Measurements from ENCODE around the gene ARHGAP20.

The ARHGAP20 gene

GRCh38 chr11:110606415-110606814 lies 105.8 kb downstream of the ARHGAP20 start:
- no peaks in the 10 kb centered on the region for H3K4me1 Mint-ChIP-seq (ENCODE audit: low read depth)
- H3K4me3 Mint-ChIP-seq = no peak overlapping the region
- H3K27ac Mint-ChIP-seq = no peak overlapping the region
- H3K9me3 Mint-ChIP-seq (ENCODE audit: low read depth) = no peaks in the 10 kb centered on the region
- peaks cover 2% of the 10 kb centered on the region for H3K27me3 Mint-ChIP-seq
- no peaks in the 10 kb centered on the region for H3K36me3 Mint-ChIP-seq

GRCh38 chr11:110601936-110602335 lies 110.3 kb downstream of the ARHGAP20 start:
- peaks cover 2% of the 10 kb centered on the region for H3K27me3 Mint-ChIP-seq
- H3K27ac Mint-ChIP-seq = no peak overlapping the region
- no peaks in the 10 kb centered on the region for H3K4me1 Mint-ChIP-seq (ENCODE audit: low read depth)
- no peaks in the 10 kb centered on the region for H3K9me3 Mint-ChIP-seq (ENCODE audit: low read depth)
- no peak overlapping the region for H3K4me3 Mint-ChIP-seq
- no peaks in the 10 kb centered on the region for H3K36me3 Mint-ChIP-seq

DNA sequence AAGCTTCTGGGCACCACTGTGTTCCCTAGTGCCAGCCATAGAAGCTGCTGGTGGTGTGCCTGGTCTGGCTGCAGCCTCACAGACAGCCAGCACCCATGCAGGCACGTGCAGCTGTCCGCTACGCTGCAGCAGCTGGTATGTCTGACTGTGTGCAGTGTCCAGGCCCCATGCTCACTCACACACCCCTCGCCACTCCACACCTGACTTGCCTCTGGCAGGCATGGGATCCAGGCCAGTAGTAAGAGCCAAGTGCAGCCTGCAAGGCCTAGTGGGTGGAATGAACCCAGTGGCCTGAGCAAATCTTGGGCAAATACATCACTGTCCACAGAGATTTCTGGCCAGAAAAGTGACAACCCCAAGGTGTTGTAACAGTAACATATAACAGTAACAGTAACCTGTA lies 111.9 kb downstream of the ARHGAP20 start:
- H3K9me3 Mint-ChIP-seq (ENCODE audit: low read depth) = no peaks in the 10 kb centered on the region
- no peak overlapping the region for H3K4me3 Mint-ChIP-seq
- H3K4me1 Mint-ChIP-seq (ENCODE audit: low read depth) = no peaks in the 10 kb centered on the region
- no peaks in the 10 kb centered on the region for H3K27me3 Mint-ChIP-seq
- H3K27ac Mint-ChIP-seq = no peak overlapping the region
- no peaks in the 10 kb centered on the region for H3K36me3 Mint-ChIP-seq

DNA sequence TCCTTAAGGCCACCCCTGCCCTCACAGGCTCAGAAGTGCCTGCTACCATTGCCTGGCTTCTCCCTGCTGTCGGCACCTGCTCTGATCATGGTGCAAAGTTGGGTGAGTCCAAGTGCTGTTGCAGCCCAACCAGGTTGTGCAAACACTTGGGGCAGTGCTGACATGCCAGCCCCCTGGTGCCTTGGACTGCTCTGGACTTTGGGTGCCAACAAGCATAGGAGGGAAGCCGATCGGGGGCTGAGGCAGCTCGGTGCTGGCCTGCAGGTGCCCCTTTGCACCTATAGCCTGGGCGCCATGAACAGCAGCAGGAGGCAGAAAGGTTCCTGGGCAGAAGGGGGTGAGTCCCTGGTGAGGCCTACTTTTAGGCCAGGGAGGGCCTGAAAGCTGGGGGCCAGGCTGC lies 113.0 kb downstream of the ARHGAP20 start:
- H3K9me3 Mint-ChIP-seq (ENCODE audit: low read depth) = no peaks in the 10 kb centered on the region
- H3K4me1 Mint-ChIP-seq (ENCODE audit: low read depth) = no peaks in the 10 kb centered on the region
- no peak overlapping the region for H3K4me3 Mint-ChIP-seq
- no peaks in the 10 kb centered on the region for H3K27me3 Mint-ChIP-seq
- H3K36me3 Mint-ChIP-seq = no peaks in the 10 kb centered on the region
- no peak overlapping the region for H3K27ac Mint-ChIP-seq

GRCh38 chr11:110598725-110599124 lies 113.5 kb downstream of the ARHGAP20 start:
- Mint-ChIP-seq H3K27me3 (no peaks in the 10 kb centered on the region), H3K4me3 (no peak overlapping the region), H3K9me3 (ENCODE audit: low read depth) (no peaks in the 10 kb centered on the region), H3K4me1 (ENCODE audit: low read depth) (no peaks in the 10 kb centered on the region), H3K36me3 (no peaks in the 10 kb centered on the region), H3K27ac (no peak overlapping the region)

DNA sequence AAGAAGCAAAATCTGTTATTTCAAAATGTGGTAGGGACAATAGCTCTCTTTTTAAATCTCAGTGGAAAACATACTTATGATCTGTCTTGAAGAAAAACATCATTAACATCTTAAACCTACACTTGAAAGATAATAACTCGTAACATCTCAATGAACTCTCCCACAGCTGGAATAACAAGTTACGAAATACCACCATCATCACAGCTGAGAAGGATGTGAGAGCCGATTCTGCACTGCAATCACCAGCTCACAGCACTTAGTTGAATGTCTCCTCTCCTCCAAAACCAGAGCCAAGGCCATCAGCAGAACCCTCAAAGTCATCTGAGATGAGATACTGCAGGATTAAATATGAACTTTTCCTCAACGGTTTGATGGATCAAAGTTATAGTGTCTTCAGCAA lies 124.3 kb downstream of the ARHGAP20 start:
- Mint-ChIP-seq H3K27ac (no peak overlapping the region), H3K27me3 (peaks cover 8% of the 10 kb centered on the region), H3K9me3 (ENCODE audit: low read depth) (no peaks in the 10 kb centered on the region), H3K4me1 (ENCODE audit: low read depth) (no peaks in the 10 kb centered on the region), H3K36me3 (no peaks in the 10 kb centered on the region), H3K4me3 (no peak overlapping the region)

GRCh38 chr11:110587129-110587528 lies 125.1 kb downstream of the ARHGAP20 start:
- H3K27ac Mint-ChIP-seq = no peak overlapping the region
- H3K27me3 Mint-ChIP-seq = peaks cover 8% of the 10 kb centered on the region
- H3K4me3 Mint-ChIP-seq = no peak overlapping the region
- no peaks in the 10 kb centered on the region for H3K4me1 Mint-ChIP-seq (ENCODE audit: low read depth)
- H3K36me3 Mint-ChIP-seq = no peaks in the 10 kb centered on the region
- H3K9me3 Mint-ChIP-seq (ENCODE audit: low read depth) = no peaks in the 10 kb centered on the region

DNA sequence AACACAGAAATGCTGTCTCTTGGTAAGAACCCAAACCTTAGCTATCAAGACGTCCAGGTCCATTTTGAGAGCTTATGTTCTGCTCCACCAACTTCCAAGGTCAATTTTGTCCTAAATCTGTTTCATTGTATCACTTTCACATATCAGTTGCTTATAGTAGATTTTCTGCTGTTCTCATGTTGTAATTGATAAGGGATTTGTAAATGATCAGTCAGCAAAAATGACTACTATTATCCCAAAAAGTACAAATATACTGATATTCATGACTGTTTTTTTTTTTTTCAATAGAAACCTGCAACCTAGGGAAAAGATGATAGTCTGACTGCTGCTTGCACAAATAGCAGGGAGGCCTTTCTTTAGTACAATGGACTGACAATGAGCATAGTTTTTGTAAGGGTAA lies 128.1 kb downstream of the ARHGAP20 start:
- no peak overlapping the region for H3K4me3 Mint-ChIP-seq

DNA sequence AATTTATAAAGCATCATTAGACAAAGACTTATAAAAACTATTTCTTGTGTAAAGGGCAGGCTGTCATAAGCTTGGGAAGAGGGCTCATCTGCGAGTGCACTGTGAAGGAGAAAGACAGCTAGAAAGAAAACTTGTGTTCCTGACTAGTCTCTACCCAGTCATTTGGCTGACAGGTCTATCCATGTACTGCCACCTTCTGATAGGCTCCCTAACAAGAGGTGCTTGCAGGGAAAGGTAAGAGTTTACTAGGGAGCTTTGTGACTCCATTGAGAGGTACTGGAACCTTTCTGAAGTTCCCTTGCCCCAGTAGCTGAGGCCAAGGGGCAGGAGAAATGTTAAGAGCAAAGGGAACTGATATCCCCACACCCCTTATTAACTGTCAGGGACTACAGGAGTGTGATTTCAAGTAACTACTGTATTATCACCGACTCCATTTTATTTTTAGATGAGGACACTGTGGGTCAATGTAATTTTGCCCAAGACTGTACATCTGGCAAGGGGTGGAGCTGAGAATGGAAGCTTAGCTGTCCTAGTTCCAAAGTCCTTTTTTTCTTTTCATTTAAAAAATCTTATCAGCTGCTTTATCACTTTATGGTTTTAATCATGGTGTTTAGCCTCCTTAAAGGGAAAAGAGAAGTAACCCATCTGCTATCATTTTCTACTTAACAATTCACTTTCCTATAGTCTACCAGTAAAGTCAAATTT lies 129.4 kb downstream of the ARHGAP20 start:
- no peak overlapping the region for H3K27ac Mint-ChIP-seq
- no peak overlapping the region for H3K4me3 Mint-ChIP-seq

More for the DNA sequence above, 128.1 kb downstream of the ARHGAP20 start:
- H3K4me1 Mint-ChIP-seq (ENCODE audit: low read depth) = no peaks in the 10 kb centered on the region
- no peak overlapping the region for H3K27ac Mint-ChIP-seq
- H3K27me3 Mint-ChIP-seq = peaks cover 4% of the 10 kb centered on the region
- no peaks in the 10 kb centered on the region for H3K36me3 Mint-ChIP-seq
- no peaks in the 10 kb centered on the region for H3K9me3 Mint-ChIP-seq (ENCODE audit: low read depth)

GRCh38 chr11:110580571-110580970 lies 131.7 kb downstream of the ARHGAP20 start:
- Mint-ChIP-seq H3K9me3 (ENCODE audit: low read depth) (no peaks in the 10 kb centered on the region), H3K4me1 (ENCODE audit: low read depth) (no peaks in the 10 kb centered on the region), H3K27ac (no peak overlapping the region), H3K4me3 (no peak overlapping the region), H3K36me3 (no peaks in the 10 kb centered on the region), H3K27me3 (peaks cover 1% of the 10 kb centered on the region)

More for the DNA sequence above, 129.4 kb downstream of the ARHGAP20 start:
- Mint-ChIP-seq H3K36me3 (no peaks in the 10 kb centered on the region), H3K27me3 (peaks cover 2% of the 10 kb centered on the region), H3K9me3 (ENCODE audit: low read depth) (no peaks in the 10 kb centered on the region), H3K4me1 (ENCODE audit: low read depth) (no peaks in the 10 kb centered on the region)

- Mint-ChIP-seq H3K4me3 (no peak overlapping the region), H3K27ac (no peak overlapping the region), H3K9me3 (ENCODE audit: low read depth) (no peaks in the 10 kb centered on the region), H3K36me3 (no peaks in the 10 kb centered on the region), H3K27me3 (no peaks in the 10 kb centered on the region), H3K4me1 (ENCODE audit: low read depth) (no peaks in the 10 kb centered on the region)
These were observed 138.8 kb downstream of the ARHGAP20 start for GRCh38 chr11:110573411-110573810.

- Mint-ChIP-seq H3K4me1 (ENCODE audit: low read depth) (no peaks in the 10 kb centered on the region), H3K27ac (no peak overlapping the region), H3K27me3 (no peaks in the 10 kb centered on the region), H3K9me3 (ENCODE audit: low read depth) (no peaks in the 10 kb centered on the region), H3K4me3 (no peak overlapping the region), H3K36me3 (no peaks in the 10 kb centered on the region)
These were observed 141.0 kb downstream of the ARHGAP20 start for GRCh38 chr11:110571081-110571720.

DNA sequence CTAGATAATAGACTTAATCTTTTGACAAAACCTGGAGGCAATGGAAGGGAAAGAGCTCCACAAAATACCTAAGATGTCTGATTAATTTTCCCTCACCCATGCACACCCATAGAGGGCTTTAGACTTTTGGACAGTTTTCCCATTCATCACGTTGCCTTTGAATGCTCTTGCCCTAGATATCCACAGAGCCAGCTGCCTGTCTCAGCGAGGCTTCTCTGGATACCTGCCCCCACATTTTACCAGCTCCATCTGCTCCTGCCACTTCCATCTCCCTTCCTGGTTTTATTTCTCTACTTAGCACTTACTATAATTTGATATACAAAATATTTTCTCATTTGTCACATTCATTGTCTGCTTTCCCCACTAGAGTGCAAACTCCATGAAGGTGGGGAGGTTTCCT lies 145.7 kb downstream of the ARHGAP20 start:
- no peak overlapping the region for H3K27ac Mint-ChIP-seq
- no peaks in the 10 kb centered on the region for H3K27me3 Mint-ChIP-seq

GRCh38 chr11:110565357-110566336 lies 146.6 kb downstream of the ARHGAP20 start:
- H3K27ac Mint-ChIP-seq = no peak overlapping the region
- H3K4me3 Mint-ChIP-seq = no peak overlapping the region
- H3K27me3 Mint-ChIP-seq = peaks cover 3% of the 10 kb centered on the region
- H3K9me3 Mint-ChIP-seq (ENCODE audit: low read depth) = no peaks in the 10 kb centered on the region
- no peaks in the 10 kb centered on the region for H3K4me1 Mint-ChIP-seq (ENCODE audit: low read depth)
- H3K36me3 Mint-ChIP-seq = no peaks in the 10 kb centered on the region

More for the DNA sequence above, 145.7 kb downstream of the ARHGAP20 start:
- Mint-ChIP-seq H3K36me3 (no peaks in the 10 kb centered on the region), H3K4me1 (ENCODE audit: low read depth) (no peaks in the 10 kb centered on the region), H3K9me3 (ENCODE audit: low read depth) (no peaks in the 10 kb centered on the region), H3K4me3 (no peak overlapping the region)
